Stimulated activated CD8-positive, alpha-beta memory T cell treated with anti-CD3 and anti-CD28 coated beads, Interleukin-7, amount 100 ng/mL, for 4 hours (primary cell): ENCODE measurements around the gene GALNT11.

Experiments
- DNase-seq, 2 donors: peaks; one replicate each; pipeline ENCODE4 v3.0.0-alpha.2; 2020; ENCODE audit warnings: low read depth in 2 of 2

Gene GALNT11

GRCh38 chr7:152148706-152149105 lies 123.2 kb downstream of the GALNT11 start:
- DNase-seq: no peak

GRCh38 chr7:152149363-152149762 lies 123.9 kb downstream of the GALNT11 start:
- no peak for DNase-seq

- DNase-seq: no peak
These were observed 126.8 kb downstream of the GALNT11 start for GRCh38 chr7:152152267-152152666.

GRCh38 chr7:152158801-152159587 lies 133.5 kb downstream of the GALNT11 start:
- no peak for DNase-seq

- DNase-seq: no peak
These were observed 135.7 kb downstream of the GALNT11 start for GRCh38 chr7:152161171-152161570.

GRCh38 chr7:152162287-152162686 lies 136.8 kb downstream of the GALNT11 start:
- no peak for DNase-seq
